HepG2 (cell line): Measurements from ENCODE around the gene HDGFL2. TPM values are rescaled to one million over a fixed set of nuclear protein-coding genes. Genes with fewer than 3 reads are reported as not detected.

Experiments used
- ARNT ChIP-seq: fragments of 450-650 bp; IDR thresholded peaks from 2 replicates; pipeline ENCODE4 v1.6.1; 2017
- ATAD3A ChIP-seq: sonication (generic); formaldehyde crosslinking; IDR thresholded peaks from 2 replicates; pipeline ENCODE4 v1.4.0; 2020; ENCODE audit warnings: missing genetic modification reagents
- JUNB ChIP-seq: sonication (generic); formaldehyde crosslinking; IDR thresholded peaks from 2 replicates; pipeline ENCODE4 v1.8.0; 2022; ENCODE audit warnings: missing genetic modification reagents, mild to moderate bottlenecking, borderline replicate concordance
- KMT2B ChIP-seq: IDR thresholded peaks from 2 replicates; pipeline ENCODE4 v1.6.1; 2016; ENCODE audit warnings: missing genetic modification reagents, missing compliant biosample characterization
- MTA3 ChIP-seq: sonication (generic); formaldehyde crosslinking; IDR thresholded peaks from 2 replicates; pipeline ENCODE4 v1.4.0; 2020; ENCODE audit warnings: missing genetic modification reagents
- MXD1 ChIP-seq: sonication (generic); formaldehyde crosslinking; IDR thresholded peaks from 2 replicates; pipeline ENCODE4 v1.4.0; 2020; ENCODE audit warnings: mild to moderate bottlenecking, missing genetic modification reagents
- NFIC ChIP-seq: IDR thresholded peaks from 2 replicates; pipeline ENCODE4 v1.6.1; 2012; ENCODE audit warnings: mild to moderate bottlenecking, low read length, inconsistent platforms
- NR2C2 ChIP-seq: sonication (generic); formaldehyde crosslinking; IDR thresholded peaks from 2 replicates; pipeline ENCODE4 v1.4.0; 2020; ENCODE audit warnings: missing genetic modification reagents, mild to moderate bottlenecking, moderate library complexity, borderline replicate concordance
- PAX8 ChIP-seq: sonication (generic); formaldehyde crosslinking; IDR thresholded peaks from 2 replicates; pipeline ENCODE4 v1.8.0; 2022; ENCODE audit warnings: mild to moderate bottlenecking, missing genetic modification reagents, borderline replicate concordance
- REXO4 ChIP-seq: sonication (generic); formaldehyde crosslinking; IDR thresholded peaks from 2 replicates; pipeline ENCODE4 v1.8.0; 2022; ENCODE audit warnings: missing genetic modification reagents, mild to moderate bottlenecking, borderline replicate concordance
- STAT5B ChIP-seq: sonication (generic); formaldehyde crosslinking; IDR thresholded peaks from 2 replicates; pipeline ENCODE4 v1.4.0; 2020; ENCODE audit warnings: missing genetic modification reagents
- TP53 ChIP-seq: sonication (generic); formaldehyde crosslinking; conservative IDR thresholded peaks from 2 replicates; pipeline ENCODE4 v1.4.0; 2020; ENCODE audit warnings: missing genetic modification reagents
- ZFP37 ChIP-seq: sonication (generic); formaldehyde crosslinking; IDR thresholded peaks from 2 replicates; pipeline ENCODE4 v1.4.0; 2020; ENCODE audit warnings: missing genetic modification reagents, borderline replicate concordance
- ZFP91 ChIP-seq: sonication (generic); formaldehyde crosslinking; IDR thresholded peaks from 2 replicates; pipeline ENCODE4 v1.9.0; 2022; ENCODE audit warnings: missing genetic modification reagents, mild to moderate bottlenecking, borderline replicate concordance
- ZMYM3 ChIP-seq: sonication (generic); formaldehyde crosslinking; IDR thresholded peaks from 2 replicates; pipeline ENCODE4 v1.5.1; 2020; ENCODE audit warnings: mild to moderate bottlenecking, missing genetic modification reagents
- ZNF205 ChIP-seq: IDR thresholded peaks from 2 replicates; pipeline ENCODE4 v1.6.1; 2018; ENCODE audit warnings: missing biosample characterization, missing genetic modification reagents
- ZNF232 ChIP-seq: sonication (generic); formaldehyde crosslinking; IDR thresholded peaks from 2 replicates; pipeline ENCODE4 v1.4.0; 2020; ENCODE audit warnings: missing genetic modification reagents, borderline replicate concordance
- ZNF326 ChIP-seq: sonication (generic); formaldehyde crosslinking; IDR thresholded peaks from 2 replicates; pipeline ENCODE4 v1.4.0; 2020; ENCODE audit warnings: missing genetic modification reagents, borderline replicate concordance
- ZNF329 ChIP-seq: sonication (generic); formaldehyde crosslinking; IDR thresholded peaks from 2 replicates; pipeline ENCODE4 v1.9.0; 2021; ENCODE audit warnings: low read depth, mild to moderate bottlenecking, missing genetic modification reagents
- ZNF350 ChIP-seq: sonication (generic); formaldehyde crosslinking; IDR thresholded peaks from 2 replicates; pipeline ENCODE4 v1.4.0; 2020; ENCODE audit warnings: mild to moderate bottlenecking, low read depth, missing genetic modification reagents, borderline replicate concordance
- ZNF382 ChIP-seq: sonication (generic); formaldehyde crosslinking; IDR thresholded peaks from 2 replicates; pipeline ENCODE4 v1.5.0; 2020; ENCODE audit warnings: missing genetic modification reagents, mild to moderate bottlenecking, borderline replicate concordance
- ZNF546 ChIP-seq: sonication (generic); formaldehyde crosslinking; conservative IDR thresholded peaks from 2 replicates; pipeline ENCODE4 v1.8.1; 2023; ENCODE audit warnings: mild to moderate bottlenecking, missing genetic modification reagents
- ZNF652 ChIP-seq: IDR thresholded peaks from 2 replicates; pipeline ENCODE4 v1.6.1; 2016; ENCODE audit warnings: low read depth, borderline replicate concordance
- ZNF737 ChIP-seq: sonication (generic); formaldehyde crosslinking; IDR thresholded peaks from 2 replicates; pipeline ENCODE4 v1.5.0; 2020; ENCODE audit warnings: missing genetic modification reagents, mild to moderate bottlenecking, borderline replicate concordance
- ZNF761 ChIP-seq: sonication (generic); formaldehyde crosslinking; conservative IDR thresholded peaks from 2 replicates; pipeline ENCODE4 v1.4.0; 2020; ENCODE audit warnings: mild to moderate bottlenecking, missing genetic modification reagents
- ZSCAN20 ChIP-seq: sonication (generic); formaldehyde crosslinking; IDR thresholded peaks from 2 replicates; pipeline ENCODE4 v1.4.0; 2020; ENCODE audit warnings: missing genetic modification reagents, mild to moderate bottlenecking, borderline replicate concordance
- ZXDC ChIP-seq: sonication (generic); formaldehyde crosslinking; IDR thresholded peaks from 2 replicates; pipeline ENCODE4 v1.5.0; 2020; ENCODE audit warnings: mild to moderate bottlenecking, missing genetic modification reagents
- polyA plus RNA-seq, 8 experiments: library from polyadenylated mRNA; depleted of rRNA in 3 of 8; stranded (reverse) in 7 of 8; unstranded in 1 of 8; fragments of >200 nt; fragmentation: Illumina TruSeq in 4 of 8; extraction: Trizol in 4 of 8; gene quantifications; 2 replicates each; pipeline versions ENCODE4 v1.2.1 to v1.2.3, GENCODE V29; 2011 to 2016; ENCODE audit warnings: low read depth in 4 of 8, missing spikeins in 1 of 8, mixed read lengths in 1 of 8; ENCODE audit not compliant: insufficient read depth in 1 of 8
- total RNA-seq, 5 experiments: library from RNA; depleted of rRNA; stranded (reverse); fragments of >200 nt; fragmentation: Illumina TruSeq; extraction: Trizol; gene quantifications; 2 replicates each; pipeline ENCODE4 v1.2.3, GENCODE V29; 2016; ENCODE audit warnings: low read depth in 1 of 5

Gene HDGFL2
- total and polyA plus RNA-seq, 2 of the 13 experiments (the other 11 are each of a cell fraction or from before 2014, with no cell fraction given), result 20.0 to 51.1 TPM

- no peak for TF ChIP-seq ZSCAN20 (CRISPR knock-in tag)
- TF ChIP-seq ZNF326 (CRISPR knock-in tag), result no peak
- TF ChIP-seq KMT2B (CRISPR knock-in tag), result no peak
- TF ChIP-seq NR2C2 (CRISPR knock-in tag), result 0 out of 2 replicates have a peak, but pooled peaks have one; percentile 20
- TF ChIP-seq ZNF652 (CRISPR knock-in tag), result no peak
- no peak for TF ChIP-seq STAT5B (CRISPR knock-in tag)
- no peak for TF ChIP-seq ATAD3A
- TF ChIP-seq ZFP37 (CRISPR knock-in tag), result no peak
- TF ChIP-seq JUNB (CRISPR knock-in tag), result no peak
- peak; percentile 88 for TF ChIP-seq MXD1 (CRISPR knock-in tag)
- TF ChIP-seq ZNF232 (CRISPR knock-in tag), result peak; percentile 91; the same call in 1 of the 2 replicates
- no peak for TF ChIP-seq TP53
- TF ChIP-seq ZNF329, result peak; percentile 38; the same call in 1 of the 2 replicates
- no peak for TF ChIP-seq ZNF382 (CRISPR knock-in tag)
- no peak for TF ChIP-seq REXO4
- TF ChIP-seq ZNF761, result 0 out of 2 replicates have a peak, but pooled peaks have one; percentile 42
- TF ChIP-seq ARNT, result no peak
- TF ChIP-seq ZXDC, result no peak
- TF ChIP-seq ZNF350 (CRISPR knock-in tag), result peak; percentile 63
- TF ChIP-seq ZFP91, result peak; percentile 80
- TF ChIP-seq PAX8 (CRISPR knock-in tag), result no peak
- peak; percentile 62; the same call in 1 of the 2 replicates for TF ChIP-seq ZNF205 (CRISPR knock-in tag)
- peak; percentile 95 for TF ChIP-seq ZNF546
- TF ChIP-seq NFIC, result no peak
- no peak for TF ChIP-seq ZNF737
- peak; percentile 79; the same call in 1 of the 2 replicates for TF ChIP-seq ZMYM3
- TF ChIP-seq MTA3 (CRISPR knock-in tag), result no peak
Measured at GRCh38 chr19:4531562-4532165, 59.6 kb downstream of the HDGFL2 start (continued).
